HG03280 (cell line): ENCODE results near the gene ZNF275.
A peak's percentile ranks its signal among the peaks of the same experiment; 100 is the strongest.
"Not testable (repeated sequence)": the region's sequence is repeated elsewhere in the genome, so short reads cannot be mapped to it uniquely, and the experiment has no call there.

Source experiments
- ATAC-seq: cut with Tn5 transposase; IDR thresholded peaks from one replicate; pipeline ENCODE4 v1.9.1; 2021; ENCODE audit warnings: mild to moderate bottlenecking, moderate library complexity; ENCODE audit not compliant: unreplicated experiment

The ZNF275 gene, protein sequence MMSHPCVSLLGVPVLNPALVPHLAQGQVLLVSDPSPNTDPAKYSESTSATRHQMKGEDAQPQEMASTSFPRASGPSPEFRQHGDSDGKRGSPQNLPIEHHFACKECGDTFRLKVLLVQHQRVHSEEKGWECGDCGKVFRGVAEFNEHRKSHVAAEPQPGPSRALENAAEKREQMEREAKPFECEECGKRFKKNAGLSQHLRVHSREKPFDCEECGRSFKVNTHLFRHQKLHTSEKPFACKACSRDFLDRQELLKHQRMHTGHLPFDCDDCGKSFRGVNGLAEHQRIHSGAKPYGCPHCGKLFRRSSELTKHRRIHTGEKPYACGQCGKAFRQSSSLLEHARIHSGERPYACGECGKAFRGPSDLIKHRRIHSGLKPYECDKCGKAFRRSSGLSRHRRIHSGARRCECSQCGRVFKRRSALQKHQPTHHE

DNA sequence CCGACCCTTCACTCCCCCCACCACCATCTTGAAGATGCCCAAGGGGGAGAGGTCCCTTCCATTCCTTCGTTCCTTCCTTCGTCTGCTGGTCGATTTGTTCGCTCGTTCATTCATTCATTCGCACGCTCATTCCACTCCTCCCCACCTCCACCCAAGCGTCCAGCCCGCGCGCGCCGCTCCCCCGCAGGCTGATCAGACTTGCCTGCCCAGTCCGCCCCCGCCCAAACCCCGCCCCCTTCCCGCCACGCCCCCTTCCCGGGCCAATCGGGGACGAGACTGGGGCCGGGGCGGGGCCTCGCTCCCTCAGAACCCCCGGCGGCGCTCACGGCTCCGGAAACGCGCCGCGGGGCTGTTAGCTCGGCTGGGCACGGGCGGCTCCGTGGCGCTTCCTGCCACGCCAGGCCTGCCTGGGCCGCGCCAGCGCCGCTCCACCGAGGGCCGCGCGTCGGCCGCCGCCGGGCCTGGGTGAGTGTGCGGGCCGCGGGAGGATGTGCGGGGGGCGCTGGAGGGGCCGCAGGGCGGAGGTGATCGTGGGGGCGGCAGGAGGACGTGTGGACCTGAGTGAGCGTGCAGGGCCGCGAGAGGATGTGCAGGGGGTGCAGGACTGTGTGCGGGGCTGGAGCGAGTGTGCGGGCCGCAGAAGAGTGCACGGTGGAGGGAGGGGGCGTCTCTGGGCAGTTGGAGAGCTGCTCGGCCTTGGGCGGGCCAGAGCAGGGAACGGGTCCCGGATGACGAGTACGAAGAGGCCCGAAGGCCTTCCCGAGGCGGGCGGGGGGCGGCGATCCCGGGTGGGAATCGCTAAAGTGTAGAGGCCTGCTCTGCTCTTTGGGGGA is at the start of gene ZNF275:
ZNF275 (plus strand) TSS at position 333 of the 833 bp plus-strand sequence. CDS start 2,527 bp downstream, outside the sequence.
- peak; percentile 88 for ATAC-seq

DNA sequence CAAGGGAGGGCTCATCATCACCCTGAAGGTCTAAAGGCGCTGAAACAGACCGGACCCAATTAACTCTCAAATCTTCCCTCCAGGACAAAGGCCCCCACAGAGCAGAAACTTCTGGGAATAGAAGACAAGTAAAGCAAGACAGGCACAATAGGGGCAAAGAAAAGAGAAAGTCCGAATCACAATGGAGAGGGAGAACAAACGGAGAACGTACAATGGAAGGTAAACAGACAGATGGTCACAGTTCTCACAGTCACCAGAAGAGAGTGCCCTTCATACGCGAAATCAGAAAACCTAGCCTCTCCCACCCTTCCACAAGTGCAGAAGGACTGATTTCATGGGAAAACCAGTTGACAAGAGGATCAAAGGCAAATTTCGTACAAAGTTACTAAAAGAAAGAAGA is 48.3 kb upstream of the ZNF275 start:
- ATAC-seq = not testable (repeated sequence)

DNA sequence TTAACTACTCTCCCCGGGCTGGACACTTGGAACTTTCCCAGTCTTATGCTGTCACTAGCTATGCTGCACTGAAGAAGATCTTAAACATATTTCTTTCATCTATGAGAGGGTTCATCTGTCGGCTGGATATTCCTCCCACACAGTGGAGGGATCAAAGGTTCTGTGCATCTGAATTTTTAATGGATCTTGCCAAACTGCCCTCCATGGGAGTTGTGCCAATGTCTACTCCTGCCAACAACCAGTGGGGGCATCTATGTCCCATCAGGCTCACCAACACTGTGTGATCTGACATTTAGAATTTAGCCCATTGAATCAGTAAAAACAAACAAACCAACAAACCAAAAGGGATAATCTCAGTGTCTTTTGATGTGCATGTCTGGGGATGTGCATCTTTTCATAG is 45.1 kb upstream of the ZNF275 start:
- not testable (repeated sequence) for ATAC-seq

DNA sequence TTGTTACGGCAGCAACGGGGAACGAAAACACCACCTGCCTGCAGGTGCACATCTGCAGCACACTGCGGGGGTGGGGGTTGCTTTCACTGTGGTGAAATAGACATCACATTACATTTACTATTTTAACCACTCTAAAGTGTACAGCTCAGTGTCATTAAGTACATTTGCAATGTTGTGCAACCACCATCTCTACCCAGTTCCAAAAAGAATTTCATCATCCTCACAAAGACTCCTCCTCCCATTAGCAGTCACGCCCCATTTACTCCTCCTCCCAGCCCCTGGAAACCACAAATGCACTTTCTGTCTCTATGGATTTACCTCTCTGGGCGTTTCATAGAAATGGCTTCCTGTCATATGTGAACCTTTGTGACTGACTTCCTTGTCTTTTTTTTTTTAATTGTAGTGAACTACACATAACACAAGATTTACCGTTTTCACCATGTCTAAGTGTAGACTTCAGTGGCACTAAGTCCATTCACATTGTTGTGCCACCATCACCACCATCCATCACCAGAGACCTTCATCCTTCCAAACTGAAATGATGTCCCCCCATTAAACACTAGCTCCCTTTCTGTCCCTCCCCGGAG is 40.4 kb upstream of the ZNF275 start:
- peak; percentile 84 for ATAC-seq

DNA sequence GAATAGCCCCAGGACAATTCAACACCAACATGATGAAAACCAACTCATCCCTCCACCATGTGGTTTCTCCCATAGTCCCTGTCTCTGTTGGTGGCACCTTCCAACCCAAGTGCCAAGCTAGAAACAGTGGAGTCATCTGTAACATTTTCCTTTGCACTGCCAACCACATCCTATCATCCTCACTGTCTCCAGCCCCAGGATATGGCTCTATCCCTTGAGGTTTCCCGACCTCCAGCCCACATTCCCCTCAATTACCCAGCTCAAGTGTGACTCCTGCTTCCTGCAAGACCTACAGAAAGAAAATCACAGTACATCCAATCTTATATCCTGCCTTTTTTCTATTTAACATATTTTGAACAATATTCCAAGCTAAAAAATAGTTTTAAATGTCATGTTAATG is 36.6 kb upstream of the ZNF275 start:
- ATAC-seq = no peak

DNA sequence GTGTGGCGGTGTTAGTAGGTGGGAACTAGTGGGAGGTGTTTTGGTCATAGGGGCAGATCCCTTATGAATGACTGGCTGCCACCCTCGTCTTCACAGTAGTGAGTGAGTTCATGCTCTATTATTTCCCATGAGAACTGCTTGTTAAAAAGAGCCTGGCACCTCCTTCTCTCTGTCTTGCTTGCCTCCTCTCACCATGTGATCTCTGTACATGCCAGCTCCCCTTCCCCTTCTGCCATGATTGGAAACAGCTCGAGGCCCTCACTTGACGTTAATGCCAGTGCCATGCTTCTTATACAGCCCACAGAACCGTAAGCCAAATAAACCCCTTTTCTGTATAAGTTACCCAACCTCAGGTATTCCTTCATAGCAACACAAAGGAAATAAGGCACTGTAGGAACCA is 34.1 kb upstream of the ZNF275 start:
- no peak for ATAC-seq

DNA sequence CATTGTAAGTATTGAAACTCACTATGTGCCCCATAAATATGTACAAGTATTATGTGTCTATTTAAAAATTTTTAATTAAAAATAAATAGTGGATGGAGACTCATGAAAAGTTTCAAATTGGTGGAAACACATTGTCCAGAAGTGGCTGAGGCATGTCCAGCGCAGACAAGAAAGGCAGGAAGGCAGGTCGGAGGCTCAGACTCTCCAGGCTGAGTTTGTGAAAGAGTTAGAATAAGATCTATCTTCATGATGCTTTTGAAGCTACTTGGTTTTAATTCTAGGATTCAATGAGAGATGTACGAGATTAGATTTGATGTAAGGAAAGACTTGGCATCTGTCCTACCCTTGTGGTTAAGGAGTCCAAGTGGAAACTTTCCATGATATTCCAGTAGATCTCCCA is 32.2 kb upstream of the ZNF275 start:
- ATAC-seq = no peak

DNA sequence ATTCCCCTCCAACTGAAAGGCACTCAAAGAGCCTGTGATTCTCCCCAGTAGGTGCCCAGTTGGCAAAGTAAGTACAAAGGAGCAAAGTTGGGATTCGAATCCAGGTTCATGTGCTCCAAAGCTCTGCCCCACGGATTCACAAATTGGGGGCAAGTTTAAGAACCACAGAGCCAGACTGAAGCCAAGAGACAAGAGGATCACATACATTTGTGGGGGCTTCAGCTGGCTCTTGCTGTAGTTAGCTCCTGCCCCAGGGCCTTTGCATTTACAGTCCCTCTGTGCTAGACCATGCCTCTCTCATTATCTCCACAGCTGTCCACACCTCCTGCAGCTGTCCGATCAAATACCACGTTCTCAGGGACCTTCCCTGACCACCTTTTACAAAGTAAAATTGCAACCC is 31.2 kb upstream of the ZNF275 start:
- no peak for ATAC-seq

DNA sequence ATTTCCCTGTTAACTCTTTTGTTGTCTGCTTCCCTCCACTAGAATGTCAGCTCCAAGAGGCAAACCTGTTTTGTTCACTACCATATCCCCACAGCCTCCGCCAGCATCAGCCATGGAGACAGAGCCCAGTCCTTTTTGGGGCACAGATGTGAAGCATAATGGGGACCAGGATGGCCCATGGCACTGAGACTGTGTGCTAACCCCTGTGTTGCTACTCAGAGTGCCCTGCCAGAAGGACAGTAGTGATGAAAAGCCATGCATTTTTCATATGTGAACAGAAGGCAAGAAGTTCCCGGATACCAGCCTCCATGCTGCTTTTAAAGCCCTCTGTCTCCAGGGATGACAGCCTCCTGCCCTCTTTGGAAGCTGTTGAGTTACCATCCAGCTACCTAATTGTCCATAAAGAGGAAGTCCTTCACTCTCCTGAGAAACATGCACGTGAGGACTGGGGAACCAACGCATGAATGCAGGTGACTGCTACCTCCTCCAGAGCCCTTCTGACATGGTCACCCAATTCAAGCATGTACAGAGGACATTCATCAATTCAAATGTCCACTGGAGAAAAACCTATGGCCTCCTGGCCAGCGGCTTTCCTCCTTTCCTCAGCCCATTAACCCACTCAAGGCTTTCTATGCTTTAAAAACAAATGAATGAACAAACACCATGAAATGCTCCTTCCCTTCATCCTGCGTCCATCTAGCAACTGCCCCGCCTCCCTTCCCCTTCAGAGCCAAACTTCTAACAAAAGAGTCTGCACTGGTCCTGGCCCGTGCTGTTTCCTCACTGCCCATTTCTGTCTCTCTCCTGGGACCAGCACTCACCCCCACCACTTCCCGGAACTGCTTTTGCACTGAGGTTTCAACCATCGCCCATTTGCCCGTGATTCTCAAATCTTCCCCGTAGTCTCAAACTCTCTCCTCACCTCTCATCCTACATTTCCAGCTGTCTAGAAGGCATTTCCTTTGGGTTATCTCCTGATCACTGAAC is 30.4 kb upstream of the ZNF275 start:
- no peak for ATAC-seq

DNA sequence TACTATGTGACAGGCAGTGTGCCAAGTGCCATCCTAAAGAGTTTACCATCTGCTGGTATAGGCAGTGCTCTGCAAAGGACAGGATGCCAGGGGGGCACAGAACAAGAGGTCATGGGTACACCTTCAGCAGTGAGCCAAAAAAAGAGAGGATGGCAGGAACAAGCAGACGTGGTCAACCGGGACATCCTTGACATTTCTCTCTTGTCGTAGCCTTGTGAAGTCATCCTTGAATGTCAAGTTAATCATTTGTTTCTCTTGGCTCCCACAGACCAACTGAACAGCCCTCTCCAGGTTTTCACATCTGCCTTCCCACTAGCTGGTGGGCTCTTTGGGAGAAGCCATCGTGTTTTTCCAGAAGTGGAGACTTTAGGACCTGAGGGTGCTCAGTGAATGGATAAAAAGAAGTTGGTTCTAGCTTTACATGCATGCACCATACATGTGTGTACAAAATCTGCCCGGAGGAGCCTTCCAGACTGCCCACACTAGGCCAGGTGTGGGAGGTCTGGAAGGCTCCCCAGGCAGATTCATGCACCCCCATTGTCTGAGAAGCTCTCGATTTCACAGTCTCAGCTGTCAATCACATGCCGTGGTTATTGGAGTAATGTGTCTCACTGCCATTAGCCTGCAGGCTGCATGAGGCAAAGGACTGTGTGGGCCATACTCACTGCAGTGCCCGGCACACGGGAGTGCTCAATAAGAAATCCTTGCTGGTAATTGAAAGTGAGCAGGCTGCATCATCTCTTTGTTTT is 28.8 kb upstream of the ZNF275 start:
- no peak for ATAC-seq

DNA sequence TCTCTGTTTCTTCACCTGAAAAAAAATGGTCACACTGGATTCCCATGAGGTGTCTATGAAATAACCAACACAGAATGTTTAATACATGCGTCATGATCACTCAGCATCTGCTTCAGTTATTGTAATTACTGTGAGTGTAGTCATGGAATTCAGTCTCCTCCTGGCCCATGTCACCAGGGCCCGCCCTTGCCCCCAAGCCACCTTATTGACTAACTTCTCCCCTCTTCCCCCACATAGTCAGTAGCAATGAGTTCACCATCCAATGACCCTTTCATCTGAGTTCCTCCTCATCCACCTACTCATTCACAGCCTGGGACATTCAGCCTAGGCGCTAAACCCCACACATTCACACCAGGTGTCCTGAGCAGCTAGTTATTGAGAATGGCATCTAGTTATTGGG is 28.0 kb upstream of the ZNF275 start:
- ATAC-seq = no peak

DNA sequence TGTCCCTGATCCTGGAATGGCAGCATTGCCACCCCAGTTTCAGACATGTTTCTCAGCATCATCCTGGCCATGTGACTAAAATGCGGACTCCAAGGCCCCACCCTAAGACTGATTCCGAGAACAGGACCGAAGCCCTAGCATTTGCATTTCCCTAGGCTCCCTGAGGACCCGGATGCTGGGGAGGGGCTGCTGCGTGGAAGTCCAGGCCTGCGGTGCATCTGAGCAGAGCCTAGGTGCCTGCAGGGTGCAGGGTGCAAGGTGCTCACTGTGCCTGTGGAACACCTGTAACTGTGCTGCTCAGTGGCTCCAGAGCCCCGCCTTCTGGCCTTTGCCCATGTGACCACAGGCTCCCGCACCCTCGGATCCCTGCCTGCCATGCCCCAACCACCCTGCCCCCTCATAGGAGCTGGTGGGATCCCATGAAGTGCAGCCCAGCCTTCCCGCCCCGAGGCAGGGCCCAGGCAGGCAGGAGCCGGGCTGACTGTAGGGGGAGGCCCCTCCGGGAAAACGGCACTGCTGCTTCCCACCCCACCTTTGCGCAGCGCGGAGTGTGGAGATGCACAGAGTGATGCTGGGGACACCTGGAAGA is 27.3 kb upstream of the ZNF275 start:
- ATAC-seq = no peak

DNA sequence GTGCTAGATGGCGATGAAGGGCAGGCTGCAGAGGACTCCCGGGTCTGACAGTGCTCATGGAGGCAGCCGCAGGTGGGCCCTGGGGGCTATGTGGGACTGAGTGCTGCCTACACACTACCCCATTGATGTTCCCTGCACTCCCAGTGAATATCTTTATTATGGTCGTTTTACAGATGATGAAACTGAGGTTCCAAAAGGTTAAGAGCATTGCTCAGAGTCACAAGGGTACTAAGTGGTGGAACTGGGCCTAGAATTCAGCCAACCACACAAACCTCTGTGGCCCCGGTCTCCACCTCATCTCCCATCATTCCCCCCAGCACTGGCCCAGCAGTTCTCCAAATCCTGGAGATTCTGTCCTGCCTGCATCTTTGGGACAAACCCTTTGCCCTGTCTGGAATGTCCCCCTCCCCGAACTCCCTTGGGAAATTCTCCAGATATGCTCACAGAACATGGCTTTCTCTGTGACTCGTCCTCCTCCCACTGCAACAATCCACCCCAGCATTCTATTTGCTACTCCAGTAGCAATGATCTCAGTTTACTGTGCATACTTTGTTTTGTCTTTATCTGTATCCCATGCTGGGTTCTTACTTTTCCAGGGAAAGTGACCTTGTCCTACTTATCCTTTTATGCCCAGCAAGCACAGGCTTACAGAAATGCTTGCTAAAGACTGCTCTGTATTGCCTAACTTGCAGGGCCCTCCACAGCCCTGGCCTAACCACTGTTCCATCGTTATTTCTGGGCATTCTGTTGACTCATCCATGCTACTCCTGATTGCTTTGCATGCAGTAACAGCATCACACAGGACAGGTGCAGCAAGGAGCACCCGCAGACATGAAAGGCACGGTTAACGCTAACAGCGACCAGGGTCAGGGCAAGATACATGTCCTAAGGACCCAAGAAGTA is 26.4 kb upstream of the ZNF275 start:
- ATAC-seq = no peak

DNA sequence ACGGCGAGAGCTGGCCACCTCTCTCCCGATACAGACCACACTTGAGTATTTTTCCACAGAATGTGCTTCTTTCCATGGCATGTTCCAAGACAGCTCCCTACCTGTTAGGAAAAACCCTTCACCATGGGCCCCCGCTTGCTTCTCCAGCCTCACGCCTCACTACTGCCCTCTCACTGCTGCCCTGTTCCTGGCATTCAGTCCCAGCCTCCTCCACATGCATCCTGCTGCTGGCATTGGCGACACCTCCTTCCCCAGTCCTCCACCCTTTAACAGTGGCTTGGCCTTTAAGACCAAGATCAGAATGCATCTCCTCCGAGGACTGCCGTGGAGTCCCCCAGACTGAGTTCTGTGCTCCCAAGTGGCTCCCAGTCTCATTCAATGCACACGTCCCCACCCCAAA is 23.1 kb upstream of the ZNF275 start:
- no peak for ATAC-seq

DNA sequence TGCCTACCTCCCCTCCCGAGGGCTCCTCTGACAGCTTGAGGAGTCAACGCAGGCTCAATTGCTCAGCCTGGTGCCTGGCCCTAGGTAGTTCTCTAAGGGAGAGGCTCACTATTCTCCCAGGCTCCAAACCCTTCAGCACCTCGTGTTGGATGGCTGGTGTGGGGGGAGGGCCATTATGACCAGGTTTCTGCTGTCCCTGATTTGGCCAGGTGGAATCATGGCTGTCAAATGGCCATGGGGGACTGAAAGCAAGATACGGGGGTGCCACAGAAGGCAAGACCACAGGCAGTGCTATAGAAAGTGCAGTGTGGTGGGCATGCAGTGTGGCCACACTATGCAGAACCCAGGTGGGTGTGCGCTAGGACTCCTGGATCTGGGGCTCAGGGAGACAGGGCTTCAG is 21.9 kb upstream of the ZNF275 start:
- ATAC-seq = no peak

DNA sequence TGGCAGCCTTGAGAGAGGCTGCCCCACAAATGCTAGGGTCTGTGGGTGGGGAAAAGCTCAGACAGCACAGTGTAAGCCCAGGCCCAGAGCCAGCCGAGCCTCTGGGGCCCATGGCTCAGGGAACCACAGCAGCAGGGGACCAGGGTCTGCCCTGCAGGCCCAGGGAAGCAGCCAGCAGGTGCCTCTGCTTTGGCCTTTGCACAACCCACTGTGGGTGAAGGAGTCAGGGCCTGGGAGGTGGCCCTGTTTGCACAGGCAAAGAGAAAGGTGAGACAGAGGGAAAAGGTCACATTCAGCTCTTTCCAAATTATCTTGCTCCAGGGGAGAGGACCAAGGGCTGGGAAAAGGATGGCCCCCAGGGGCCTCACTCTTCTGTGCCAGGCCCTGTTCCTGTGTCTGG is 21.1 kb upstream of the ZNF275 start:
- no peak for ATAC-seq

DNA sequence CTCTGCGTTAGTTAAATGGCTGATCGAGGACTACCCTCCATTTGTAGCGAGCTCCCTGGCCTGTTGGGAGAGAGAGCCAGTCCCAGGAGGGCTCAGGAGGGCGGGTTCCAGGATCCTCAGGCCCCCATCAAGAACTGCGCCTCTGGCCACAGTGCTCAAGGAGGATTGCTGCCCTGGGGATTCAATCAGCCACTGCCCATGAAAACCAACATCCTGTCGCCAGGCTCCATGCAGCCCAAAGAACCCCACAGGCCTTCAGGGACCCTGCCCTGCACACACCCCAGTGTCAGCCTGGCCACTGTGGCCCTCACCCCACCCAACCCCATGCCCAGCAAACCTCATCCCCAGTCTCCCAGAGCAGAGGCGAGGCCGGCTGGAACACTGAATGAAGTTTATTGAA is 16.6 kb upstream of the ZNF275 start:
- ATAC-seq = no peak

DNA sequence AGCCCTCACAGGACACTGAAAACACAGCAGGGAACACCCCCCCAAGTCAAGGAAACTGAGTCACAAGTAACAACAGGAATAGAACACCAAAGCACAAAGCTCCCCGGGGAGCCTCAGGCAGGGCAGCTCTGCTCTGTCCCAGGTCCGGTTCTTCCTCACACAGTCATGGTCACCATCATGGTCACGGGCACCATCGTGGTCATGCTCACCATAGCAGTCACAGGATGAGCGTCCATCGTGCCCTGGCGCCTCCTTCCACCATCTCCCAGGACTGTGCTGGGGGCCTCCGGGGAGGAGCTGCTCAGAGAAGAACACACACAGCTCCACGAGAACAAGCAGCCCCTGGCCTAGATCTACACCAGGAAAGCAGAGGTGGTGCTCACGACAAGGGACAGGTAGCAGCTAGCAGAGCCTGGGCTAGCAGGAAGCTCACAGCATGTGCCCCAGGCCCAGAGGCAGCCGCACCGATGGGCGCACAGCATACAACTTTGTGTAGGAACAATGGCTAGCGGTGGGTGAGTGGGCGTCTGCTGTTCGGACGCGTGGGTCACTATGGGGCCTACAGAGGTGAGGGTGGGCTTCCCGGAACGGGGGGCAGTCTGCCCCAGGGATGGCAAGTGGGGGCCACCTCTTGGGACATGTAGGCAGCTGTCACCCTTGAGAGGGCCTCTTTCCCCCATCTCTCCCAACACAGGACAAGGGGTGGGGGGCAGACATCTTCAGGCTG is 15.8 kb upstream of the ZNF275 start:
- ATAC-seq = no peak
